ENCODE results near the gene SEC14L5. TPM values are rescaled to one million over a fixed set of nuclear protein-coding genes. Genes with fewer than 3 reads are reported as not detected.

The SEC14L5 gene
- total and polyA plus RNA-seq, 5 donors from 2014 or later, result 1.5 TPM; not detected in 4

DNA sequence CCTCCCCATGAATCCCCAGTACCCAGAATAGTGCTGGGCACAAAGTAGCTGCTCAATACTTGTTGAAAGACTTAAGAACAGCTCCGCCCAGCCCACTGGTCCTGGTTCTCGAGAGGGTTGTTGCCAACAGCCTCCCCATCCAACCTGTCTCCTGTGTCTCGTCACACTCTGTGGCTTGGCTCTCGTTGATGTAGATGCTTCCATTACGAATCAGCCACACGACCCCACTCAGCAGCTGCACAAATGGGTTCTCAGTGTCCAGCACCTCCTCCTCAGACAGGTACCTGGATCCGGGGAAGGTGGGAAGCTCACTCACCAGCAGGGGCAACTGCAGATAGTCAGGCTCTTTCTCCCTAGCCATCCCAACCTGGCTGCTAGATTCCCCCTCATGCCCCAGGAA is 73.5 kb downstream of the SEC14L5 start:
- DNase-seq (no peak), ATAC-seq (ENCODE audit: low read depth in 2 of 2) (no peak)
- H3K27ac Mint-ChIP-seq, result no peak overlapping the region
- H3K27ac ChIP-seq (ENCODE audit: insufficient read depth, low read length, poor library complexity, severe bottlenecking), result no peak overlapping the region
- H3K36me3 ChIP-seq (ENCODE audit: control insufficient read depth, insufficient read depth, low read length), result peaks cover 4% of the 10 kb centered on the region
- no peaks in the 10 kb centered on the region for H3K9me3 ChIP-seq (ENCODE audit: control insufficient read depth in 2 of 2, low read length in 2 of 2)
- H3K4me3 ChIP-seq (ENCODE audit: low read depth, low read length), result no peak overlapping the region
- H3K4me3 Mint-ChIP-seq, result peak overlapping the region; percentile 35 to 82 (median 76)
- no peaks in the 10 kb centered on the region for H3K9me3 Mint-ChIP-seq
- no peaks in the 10 kb centered on the region for H3K27me3 ChIP-seq (ENCODE audit: control insufficient read depth, insufficient read depth, low read length)
- peaks cover 8 to 29% (median 19%) of the 10 kb centered on the region in 4 donors for H3K4me1 Mint-ChIP-seq
- H3K27me3 Mint-ChIP-seq, result no peaks in the 10 kb centered on the region
- H3K36me3 Mint-ChIP-seq, result peaks cover 6% of the 10 kb centered on the region
- peaks cover 20% of the 10 kb centered on the region for H3K4me1 ChIP-seq (ENCODE audit: control insufficient read depth, insufficient read depth, low read length, poor library complexity, severe bottlenecking)

DNA sequence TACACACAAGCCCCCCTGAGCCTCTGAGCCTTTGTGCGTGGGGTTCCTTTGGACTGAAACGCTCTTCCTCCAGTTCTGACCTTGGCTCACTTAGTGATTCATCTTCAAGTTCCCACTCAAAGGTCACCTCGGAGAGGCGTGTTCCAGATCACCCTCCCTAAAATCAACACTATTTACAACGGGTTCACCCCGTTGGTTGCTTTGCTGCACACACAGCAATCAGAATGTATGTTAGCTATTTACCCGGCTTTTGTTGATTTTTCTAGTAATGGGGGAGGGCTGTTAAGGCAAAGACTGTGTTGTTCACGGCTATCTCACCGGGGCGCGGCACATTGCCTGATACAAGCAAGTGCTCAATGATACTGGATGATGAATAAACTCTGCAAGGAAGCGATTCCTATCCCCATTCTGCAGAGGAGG is 74.6 kb downstream of the SEC14L5 start:
- no peak for DNase-seq
- H3K4me3 ChIP-seq (ENCODE audit: low read depth, low read length), result peak overlapping the region; percentile 44
- H3K27ac Mint-ChIP-seq, result peak overlapping the region; percentile 38 to 83 (median 66)

DNA sequence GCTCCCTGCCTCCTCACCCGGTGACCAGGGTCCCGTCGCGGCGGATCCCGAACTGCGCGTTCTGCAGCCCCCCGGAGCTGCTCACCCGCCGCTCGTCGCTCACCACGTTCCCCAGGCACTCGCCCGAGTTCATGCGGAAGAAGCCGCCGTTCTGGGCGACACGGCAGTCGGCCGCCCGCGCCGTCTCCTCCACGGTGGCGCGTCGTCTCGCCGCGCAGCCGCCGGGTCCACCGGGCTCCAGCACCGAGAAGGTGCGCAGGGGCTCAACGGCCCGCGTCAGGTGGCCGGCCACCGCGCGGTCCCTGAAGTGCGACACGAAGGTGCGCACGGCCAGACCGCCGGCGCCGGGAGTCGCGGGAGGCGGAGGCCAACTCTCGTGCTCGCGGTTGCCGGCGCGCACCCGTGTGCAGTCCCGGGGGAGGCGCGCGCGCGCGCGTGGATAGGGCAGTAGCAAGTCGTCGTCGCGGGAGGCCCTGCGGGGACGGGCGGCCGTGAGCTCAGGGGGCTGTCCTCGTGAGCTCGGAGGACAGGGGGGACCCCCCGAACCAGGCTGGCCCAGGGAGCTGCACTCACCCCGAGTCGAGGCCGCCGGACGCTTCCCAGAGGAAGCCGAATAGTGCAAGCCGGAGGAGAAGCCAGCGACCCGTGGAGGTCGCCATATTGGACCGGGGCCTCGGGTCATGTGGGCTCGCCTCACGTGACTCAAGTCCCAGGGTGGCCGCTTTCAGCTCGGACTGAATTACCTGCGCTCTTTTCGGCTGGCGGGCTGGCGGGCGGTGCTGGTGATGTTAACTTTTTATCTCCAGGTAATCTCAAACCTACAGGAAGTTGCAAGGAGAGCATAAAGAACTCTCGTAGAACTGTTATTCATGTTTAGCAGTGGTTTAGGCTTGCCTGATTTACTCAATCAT is 75.4 kb downstream of the SEC14L5 start, which contains the start of gene NAGPA:
Gene NAGPA (minus strand): TSS at position 680 of the 911 bp plus-strand sequence. CDS start 21 bp downstream, at position 659.
- H3K36me3 Mint-ChIP-seq, result peaks cover 7% of the 10 kb centered on the region
- Histone ChIP-seq H3K27me3 (ENCODE audit: control insufficient read depth, insufficient read depth, low read length) (no peaks in the 10 kb centered on the region), H3K4me1 (ENCODE audit: control insufficient read depth, insufficient read depth, low read length, poor library complexity, severe bottlenecking) (peaks cover 20% of the 10 kb centered on the region), H3K9me3 (ENCODE audit: control insufficient read depth in 2 of 2, low read length in 2 of 2) (no peaks in the 10 kb centered on the region), H3K27ac (ENCODE audit: insufficient read depth, low read length, poor library complexity, severe bottlenecking) (peak within 1 kb of the TSS; percentile 69), H3K4me3 (ENCODE audit: low read depth, low read length) (peak within 1 kb of the TSS; percentile 87), H3K36me3 (ENCODE audit: control insufficient read depth, insufficient read depth, low read length) (peaks cover 4% of the 10 kb centered on the region)
- H3K27ac Mint-ChIP-seq, result peak within 1 kb of the TSS; percentile 88 to 94 (median 92)
- peak within 1 kb of the TSS; percentile 86 to 93 (median 90) for H3K4me3 Mint-ChIP-seq
- peak; percentile 74 to 89 (median 87) for DNase-seq
- no peaks in the 10 kb centered on the region for H3K9me3 Mint-ChIP-seq
- peaks cover 8 to 29% (median 19%) of the 10 kb centered on the region in 4 donors for H3K4me1 Mint-ChIP-seq
- no peaks in the 10 kb centered on the region for H3K27me3 Mint-ChIP-seq
- ATAC-seq (ENCODE audit: low read depth in 2 of 2), result peak; percentile 87 to 92

More for the DNA sequence above, 74.6 kb downstream of the SEC14L5 start:
- peaks cover 8 to 29% (median 19%) of the 10 kb centered on the region in 4 donors for H3K4me1 Mint-ChIP-seq
- H3K9me3 Mint-ChIP-seq, result no peaks in the 10 kb centered on the region
- no peaks in the 10 kb centered on the region for H3K9me3 ChIP-seq (ENCODE audit: control insufficient read depth in 2 of 2, low read length in 2 of 2)
- peaks cover 6% of the 10 kb centered on the region for H3K36me3 Mint-ChIP-seq
- peak overlapping the region; percentile 81 to 87 (median 84) for H3K4me3 Mint-ChIP-seq
- ATAC-seq (ENCODE audit: low read depth in 2 of 2), result no peak
- peaks cover 20% of the 10 kb centered on the region for H3K4me1 ChIP-seq (ENCODE audit: control insufficient read depth, insufficient read depth, low read length, poor library complexity, severe bottlenecking)
- H3K27me3 Mint-ChIP-seq, result no peaks in the 10 kb centered on the region
- no peak overlapping the region for H3K27ac ChIP-seq (ENCODE audit: insufficient read depth, low read length, poor library complexity, severe bottlenecking)
- peaks cover 4% of the 10 kb centered on the region for H3K36me3 ChIP-seq (ENCODE audit: control insufficient read depth, insufficient read depth, low read length)
- H3K27me3 ChIP-seq (ENCODE audit: control insufficient read depth, insufficient read depth, low read length), result no peaks in the 10 kb centered on the region

DNA sequence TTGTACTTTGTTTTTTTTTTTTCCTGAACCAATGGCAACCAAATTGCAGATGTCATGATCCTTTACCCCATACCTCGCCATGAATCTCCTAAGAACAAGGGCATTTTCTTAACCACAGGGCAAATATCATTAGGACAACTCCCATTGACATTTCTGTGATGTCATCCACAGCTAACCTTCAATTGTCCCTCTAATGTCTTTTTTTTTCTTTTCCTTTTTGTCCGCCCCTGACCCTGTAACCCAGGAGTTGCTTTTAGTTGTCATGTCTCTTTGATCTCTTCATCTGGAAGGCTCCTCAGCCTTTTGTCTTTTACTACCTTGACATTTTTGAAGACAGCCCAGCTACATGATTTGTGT is 76.0 kb downstream of the SEC14L5 start:
- Histone ChIP-seq H3K9me3 (ENCODE audit: control insufficient read depth in 2 of 2, low read length in 2 of 2) (no peaks in the 10 kb centered on the region), H3K27ac (ENCODE audit: insufficient read depth, low read length, poor library complexity, severe bottlenecking) (peak overlapping the region; percentile 69), H3K4me1 (ENCODE audit: control insufficient read depth, insufficient read depth, low read length, poor library complexity, severe bottlenecking) (peaks cover 20% of the 10 kb centered on the region), H3K4me3 (ENCODE audit: low read depth, low read length) (peak overlapping the region; percentile 87), H3K27me3 (ENCODE audit: control insufficient read depth, insufficient read depth, low read length) (no peaks in the 10 kb centered on the region), H3K36me3 (ENCODE audit: control insufficient read depth, insufficient read depth, low read length) (peaks cover 4% of the 10 kb centered on the region)
- Mint-ChIP-seq H3K36me3 (peaks cover 10% of the 10 kb centered on the region), H3K4me3 (peak overlapping the region; percentile 86 to 93 (median 90)), H3K9me3 (no peaks in the 10 kb centered on the region), H3K4me1 (peaks cover 8 to 29% (median 19%) of the 10 kb centered on the region in 4 donors), H3K27me3 (no peaks in the 10 kb centered on the region), H3K27ac (peak overlapping the region; percentile 88 to 94 (median 92))
- ATAC-seq (ENCODE audit: low read depth in 2 of 2) (no peak), DNase-seq (no peak)

DNA sequence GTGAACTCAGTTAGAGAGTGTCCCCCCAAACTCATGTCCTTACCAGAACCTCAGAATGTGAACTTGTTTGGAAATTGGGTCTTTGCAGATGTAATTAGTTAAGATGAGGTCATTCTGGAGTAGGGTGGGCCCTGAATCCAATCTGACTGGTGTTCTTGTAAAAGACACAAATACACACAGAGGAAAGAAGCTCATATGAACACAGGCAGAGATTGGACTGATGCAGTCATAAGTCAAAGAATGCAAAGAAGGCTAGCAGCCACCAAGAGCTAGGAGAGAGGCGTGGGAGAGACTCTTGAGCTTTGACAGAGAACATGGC is 77.7 kb downstream of the SEC14L5 start:
- peaks cover 3% of the 10 kb centered on the region for H3K27me3 Mint-ChIP-seq
- Histone ChIP-seq H3K4me3 (ENCODE audit: low read depth, low read length) (no peak overlapping the region), H3K27me3 (ENCODE audit: control insufficient read depth, insufficient read depth, low read length) (no peaks in the 10 kb centered on the region), H3K27ac (ENCODE audit: insufficient read depth, low read length, poor library complexity, severe bottlenecking) (no peak overlapping the region), H3K9me3 (ENCODE audit: control insufficient read depth in 2 of 2, low read length in 2 of 2) (no peaks in the 10 kb centered on the region), H3K36me3 (ENCODE audit: control insufficient read depth, insufficient read depth, low read length) (no peaks in the 10 kb centered on the region), H3K4me1 (ENCODE audit: control insufficient read depth, insufficient read depth, low read length, poor library complexity, severe bottlenecking) (peaks cover 20% of the 10 kb centered on the region)
- DNase-seq, result no peak
- H3K27ac Mint-ChIP-seq, result peak overlapping the region in 1 of 3 donors; percentile 45
- H3K36me3 Mint-ChIP-seq, result peaks cover 10% of the 10 kb centered on the region
- H3K4me3 Mint-ChIP-seq, result peak overlapping the region in 2 of 4 donors; percentile 1 to 49
- no peaks in the 10 kb centered on the region for H3K9me3 Mint-ChIP-seq
- ATAC-seq (ENCODE audit: low read depth in 2 of 2), result no peak
- peaks cover 8 to 29% (median 19%) of the 10 kb centered on the region in 4 donors for H3K4me1 Mint-ChIP-seq

DNA sequence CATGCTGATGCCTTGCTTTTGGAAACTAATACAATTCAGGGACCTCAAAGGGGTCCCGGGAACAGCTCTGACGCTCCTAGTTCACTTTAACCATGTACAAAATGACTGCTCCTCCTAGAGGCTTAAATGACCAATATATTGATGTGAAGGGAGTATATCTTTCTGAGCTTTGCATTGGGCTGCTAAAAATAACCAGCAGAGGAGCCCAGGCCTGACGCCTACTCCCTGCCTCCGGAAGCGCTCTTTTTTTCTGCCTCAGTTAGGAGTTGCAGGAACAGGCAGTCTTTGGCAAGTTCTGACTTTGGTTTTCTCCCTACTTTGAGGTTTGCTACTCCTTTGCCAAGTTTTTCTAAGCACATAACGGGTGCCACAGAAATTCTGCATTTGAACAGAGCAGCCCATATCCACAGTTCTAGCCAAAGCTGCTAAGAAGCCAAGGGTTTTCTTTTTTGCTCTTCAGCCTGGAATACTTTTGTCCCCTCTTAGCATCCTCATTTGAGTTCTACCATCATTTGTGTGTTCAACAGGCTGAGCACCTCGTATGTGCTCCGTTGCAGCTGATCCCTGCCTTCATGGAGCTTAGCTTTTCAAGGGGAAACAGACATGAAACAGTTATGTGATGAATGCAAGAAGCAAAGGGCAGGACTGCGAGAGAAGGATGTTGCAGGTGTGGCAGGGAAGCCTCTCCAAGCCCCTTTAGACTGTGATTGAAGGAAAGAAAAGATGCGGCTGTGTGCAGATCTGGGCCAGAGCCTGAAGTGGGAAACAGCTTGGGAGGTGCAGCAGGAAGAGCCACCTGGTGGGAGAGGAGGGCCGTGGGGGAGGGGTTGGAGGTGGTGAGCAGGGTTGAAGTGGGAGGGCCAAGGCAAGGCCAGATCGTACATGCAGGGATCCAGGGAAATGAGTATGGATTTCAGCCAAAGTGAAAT is 78.4 kb downstream of the SEC14L5 start:
- Mint-ChIP-seq H3K9me3 (no peaks in the 10 kb centered on the region), H3K4me3 (peak overlapping the region in 2 of 4 donors; percentile 1 to 49), H3K27me3 (peaks cover 6% of the 10 kb centered on the region), H3K27ac (no peak overlapping the region), H3K36me3 (peaks cover 6% of the 10 kb centered on the region), H3K4me1 (peaks cover 8 to 27% (median 19%) of the 10 kb centered on the region in 4 donors)
- Histone ChIP-seq H3K27me3 (ENCODE audit: control insufficient read depth, insufficient read depth, low read length) (no peaks in the 10 kb centered on the region), H3K4me1 (ENCODE audit: control insufficient read depth, insufficient read depth, low read length, poor library complexity, severe bottlenecking) (peaks cover 20% of the 10 kb centered on the region), H3K9me3 (ENCODE audit: control insufficient read depth in 2 of 2, low read length in 2 of 2) (no peaks in the 10 kb centered on the region), H3K4me3 (ENCODE audit: low read depth, low read length) (no peak overlapping the region), H3K36me3 (ENCODE audit: control insufficient read depth, insufficient read depth, low read length) (no peaks in the 10 kb centered on the region), H3K27ac (ENCODE audit: insufficient read depth, low read length, poor library complexity, severe bottlenecking) (no peak overlapping the region)
- ATAC-seq (ENCODE audit: low read depth in 2 of 2), result no peak
- no peak for DNase-seq

DNA sequence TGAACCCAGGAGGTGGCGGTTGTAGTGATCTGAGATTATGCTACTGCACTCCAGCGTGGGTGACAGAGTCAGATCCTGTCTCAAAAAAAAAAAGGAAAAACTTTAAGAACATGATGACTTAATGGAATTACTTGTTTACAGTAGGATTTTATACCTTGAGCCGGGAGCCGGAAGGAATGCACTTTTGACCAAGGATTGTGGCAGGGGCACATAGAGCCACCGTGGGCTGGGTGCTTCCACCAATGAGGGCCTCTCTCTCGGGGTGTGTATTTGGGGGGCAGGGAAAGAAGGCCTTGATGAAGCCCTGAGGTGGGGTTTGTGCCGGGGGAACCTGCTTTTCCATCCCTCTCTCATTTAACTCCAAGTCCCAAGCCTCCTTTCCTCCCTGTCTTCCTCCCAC is 82.3 kb downstream of the SEC14L5 start:
- Mint-ChIP-seq H3K36me3 (peaks cover 3% of the 10 kb centered on the region), H3K27ac (no peak overlapping the region), H3K9me3 (no peaks in the 10 kb centered on the region), H3K4me3 (peak overlapping the region in 1 of 4 donors; percentile 54), H3K27me3 (peaks cover 6% of the 10 kb centered on the region), H3K4me1 (peaks cover 0 to 5% (median 0%) of the 10 kb centered on the region in 4 donors)
- Histone ChIP-seq H3K27ac (ENCODE audit: insufficient read depth, low read length, poor library complexity, severe bottlenecking) (no peak overlapping the region), H3K4me1 (ENCODE audit: control insufficient read depth, insufficient read depth, low read length, poor library complexity, severe bottlenecking) (no peaks in the 10 kb centered on the region), H3K9me3 (ENCODE audit: control insufficient read depth in 2 of 2, low read length in 2 of 2) (no peaks in the 10 kb centered on the region), H3K36me3 (ENCODE audit: control insufficient read depth, insufficient read depth, low read length) (no peaks in the 10 kb centered on the region), H3K27me3 (ENCODE audit: control insufficient read depth, insufficient read depth, low read length) (no peaks in the 10 kb centered on the region), H3K4me3 (ENCODE audit: low read depth, low read length) (no peak overlapping the region)
- DNase-seq (no peak), ATAC-seq (ENCODE audit: low read depth in 2 of 2) (no peak)
